Measurements from ENCODE around the gene LORICRIN. TPM values are rescaled to one million over a fixed set of nuclear protein-coding genes. Genes with fewer than 3 reads are reported as not detected.

LORICRIN gene
- total RNA-seq, 1 experiment from 2014 or later: not detected

DNA sequence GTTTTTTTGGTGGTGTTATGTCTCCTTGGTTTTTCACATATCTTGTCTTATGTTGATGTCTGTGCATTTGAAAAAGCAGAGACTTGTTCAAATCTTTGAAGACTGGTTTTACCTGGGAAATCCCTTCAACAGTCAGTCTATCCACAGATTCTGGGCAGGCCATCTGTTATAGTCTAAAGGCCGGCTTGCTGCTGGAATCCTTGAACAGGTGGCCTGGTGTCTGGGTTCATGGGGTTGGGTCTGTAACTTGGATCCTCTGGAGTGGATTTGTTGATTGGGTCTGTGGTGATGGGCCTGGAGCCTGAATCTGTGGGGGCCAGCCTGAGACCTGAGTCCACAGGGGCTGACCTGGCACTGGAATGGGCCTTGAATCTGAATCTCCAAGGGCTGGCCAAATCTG lies 12.2 kb downstream of the LORICRIN start:
- H3K4me1 ChIP-seq (replicated peaks; ENCODE audit: insufficient read depth): no peaks in the 10 kb centered on the region
- no TSS peak for BruUV-seq (replicated peaks)

DNA sequence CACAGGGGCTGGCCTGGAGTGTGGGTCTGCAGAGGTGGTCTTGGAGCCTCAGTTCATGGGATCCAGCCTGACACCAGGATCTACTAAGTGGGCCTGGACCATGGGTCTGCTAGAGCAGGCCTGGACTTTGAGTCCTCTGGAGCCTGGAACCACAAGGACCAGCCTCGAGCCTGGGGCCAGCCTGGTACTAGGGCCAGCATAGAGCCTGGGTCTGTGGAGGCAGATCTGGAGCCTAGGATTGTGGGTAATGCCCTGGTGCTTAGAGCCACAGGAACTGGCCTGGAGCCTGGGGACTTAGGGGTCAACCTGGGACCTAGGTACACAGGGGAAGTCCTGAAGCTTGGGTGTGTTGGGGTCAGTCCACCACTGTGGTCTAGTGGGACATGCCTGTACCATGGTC lies 12.7 kb downstream of the LORICRIN start:
- no peaks in the 10 kb centered on the region for H3F3A ChIP-seq (ENCODE audit: insufficient read depth, low read depth)
- ChIA-PET POLR2A (ENCODE audit: unreplicated experiment) (no interaction called here), CTCF (no interaction called here)
- no peaks in the 10 kb centered on the region for H3K79me2 ChIP-seq (ENCODE audit: low read depth)
- DNase-seq: no peak
- H2AFZ ChIP-seq: no peak overlapping the region
- no peaks in the 10 kb centered on the region for H4K20me1 ChIP-seq (ENCODE audit: insufficient read depth)
- intact Hi-C loops (cut with micrococcal nuclease; ENCODE audit: unreplicated experiment): no loop called here
- TF ChIP-seq EZH2 (IDR thresholded peaks at IDR 0.05; ENCODE audit: low read depth): no peak
- TF ChIP-seq, protein P1, sequence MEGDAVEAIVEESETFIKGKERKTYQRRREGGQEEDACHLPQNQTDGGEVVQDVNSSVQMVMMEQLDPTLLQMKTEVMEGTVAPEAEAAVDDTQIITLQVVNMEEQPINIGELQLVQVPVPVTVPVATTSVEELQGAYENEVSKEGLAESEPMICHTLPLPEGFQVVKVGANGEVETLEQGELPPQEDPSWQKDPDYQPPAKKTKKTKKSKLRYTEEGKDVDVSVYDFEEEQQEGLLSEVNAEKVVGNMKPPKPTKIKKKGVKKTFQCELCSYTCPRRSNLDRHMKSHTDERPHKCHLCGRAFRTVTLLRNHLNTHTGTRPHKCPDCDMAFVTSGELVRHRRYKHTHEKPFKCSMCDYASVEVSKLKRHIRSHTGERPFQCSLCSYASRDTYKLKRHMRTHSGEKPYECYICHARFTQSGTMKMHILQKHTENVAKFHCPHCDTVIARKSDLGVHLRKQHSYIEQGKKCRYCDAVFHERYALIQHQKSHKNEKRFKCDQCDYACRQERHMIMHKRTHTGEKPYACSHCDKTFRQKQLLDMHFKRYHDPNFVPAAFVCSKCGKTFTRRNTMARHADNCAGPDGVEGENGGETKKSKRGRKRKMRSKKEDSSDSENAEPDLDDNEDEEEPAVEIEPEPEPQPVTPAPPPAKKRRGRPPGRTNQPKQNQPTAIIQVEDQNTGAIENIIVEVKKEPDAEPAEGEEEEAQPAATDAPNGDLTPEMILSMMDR (conservative IDR thresholded peaks at IDR 0.05): no peak
- no peaks in the 10 kb centered on the region for H3K27me3 ChIP-seq (ENCODE audit: insufficient read depth, low read depth)
- H3K4me3 ChIP-seq: no peak overlapping the region
- no peaks in the 10 kb centered on the region for H3K36me3 ChIP-seq (ENCODE audit: low read depth)
- no peaks in the 10 kb centered on the region for H3K9me3 ChIP-seq (ENCODE audit: insufficient read depth, low read depth)
- H3K4me2 ChIP-seq: no peak overlapping the region
- H3K27ac ChIP-seq: no peak overlapping the region
- no peaks in the 10 kb centered on the region for H3K9me2 ChIP-seq (ENCODE audit: insufficient read depth)
- no TSS peak for BruUV-seq (replicated peaks)
- H3K4me1 ChIP-seq (replicated peaks; ENCODE audit: insufficient read depth): no peaks in the 10 kb centered on the region

More for the DNA sequence above, 12.2 kb downstream of the LORICRIN start:
- Histone ChIP-seq H3K36me3 (ENCODE audit: low read depth) (no peaks in the 10 kb centered on the region), H3K27me3 (ENCODE audit: insufficient read depth, low read depth) (peaks cover 3% of the 10 kb centered on the region; the same call in 1 of the 2 replicates), H3K9me2 (ENCODE audit: insufficient read depth) (no peaks in the 10 kb centered on the region), H3K79me2 (ENCODE audit: low read depth) (no peaks in the 10 kb centered on the region), H3F3A (ENCODE audit: insufficient read depth, low read depth) (no peaks in the 10 kb centered on the region), H4K20me1 (ENCODE audit: insufficient read depth) (no peaks in the 10 kb centered on the region), H2AFZ (no peak overlapping the region), H3K9me3 (ENCODE audit: insufficient read depth, low read depth) (no peaks in the 10 kb centered on the region), H3K27ac (no peak overlapping the region), H3K4me3 (no peak overlapping the region), H3K4me2 (no peak overlapping the region)
- intact Hi-C loops (cut with micrococcal nuclease; ENCODE audit: unreplicated experiment): no loop called here
- ChIA-PET POLR2A (ENCODE audit: unreplicated experiment) (no interaction called here), CTCF (no interaction called here)
- DNase-seq: no peak
- TF ChIP-seq, protein P1 (conservative IDR thresholded peaks at IDR 0.05): no peak
- no peak for TF ChIP-seq EZH2 (IDR thresholded peaks at IDR 0.05; ENCODE audit: low read depth)

DNA sequence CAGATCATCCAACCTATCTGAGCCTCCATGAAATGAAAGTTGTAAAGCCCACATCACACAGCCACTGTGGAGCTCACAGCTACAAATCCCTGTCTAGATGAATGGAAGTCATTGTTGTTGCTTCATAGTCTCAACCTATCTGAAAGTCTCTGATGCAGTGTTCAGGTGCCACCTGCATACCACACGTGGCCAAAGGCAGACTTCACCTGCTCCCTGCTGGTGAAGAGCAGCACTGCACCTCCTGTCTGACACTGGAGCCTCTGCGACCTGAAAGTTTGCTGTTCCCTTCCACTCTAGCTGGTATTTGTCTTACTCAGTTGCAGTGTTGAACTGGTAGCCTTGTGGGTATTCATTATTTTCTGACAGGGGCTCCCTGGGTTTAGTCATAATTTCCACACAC lies 18.4 kb downstream of the LORICRIN start:
- no peak overlapping the region for H3K4me3 ChIP-seq
- H3K9me3 ChIP-seq (ENCODE audit: insufficient read depth, low read depth): no peaks in the 10 kb centered on the region
- no TSS peak for BruUV-seq (replicated peaks)

More for the DNA sequence above, 18.4 kb downstream of the LORICRIN start:
- Histone ChIP-seq H4K20me1 (ENCODE audit: insufficient read depth) (no peaks in the 10 kb centered on the region), H3F3A (ENCODE audit: insufficient read depth, low read depth) (no peaks in the 10 kb centered on the region), H3K79me2 (ENCODE audit: low read depth) (no peaks in the 10 kb centered on the region), H3K4me2 (no peak overlapping the region), H3K27ac (no peak overlapping the region), H3K36me3 (ENCODE audit: low read depth) (no peaks in the 10 kb centered on the region), H3K27me3 (ENCODE audit: insufficient read depth, low read depth) (peaks cover 6% of the 10 kb centered on the region; the same call in 1 of the 2 replicates), H3K4me1 (replicated peaks; ENCODE audit: insufficient read depth) (no peaks in the 10 kb centered on the region), H2AFZ (no peak overlapping the region), H3K9me2 (ENCODE audit: insufficient read depth) (no peaks in the 10 kb centered on the region)
- ChIA-PET POLR2A (ENCODE audit: unreplicated experiment) (no interaction called here), CTCF (no interaction called here)
- intact Hi-C loops (cut with micrococcal nuclease; ENCODE audit: unreplicated experiment): no loop called here
- DNase-seq: peak; percentile 8 to 41
- TF ChIP-seq EZH2 (IDR thresholded peaks at IDR 0.05; ENCODE audit: low read depth): no peak
- TF ChIP-seq, protein P1 (conservative IDR thresholded peaks at IDR 0.05): peak; percentile 79
